ENCODE measurements around the gene TYW1B.
"Not testable (repeated sequence)": the region's sequence is repeated elsewhere in the genome, so short reads cannot be mapped to it uniquely, and the experiment has no call there.

TYW1B gene

GRCh38 chr7:72838315-72838714 lies 10.3 kb upstream of the TYW1B start:
- not testable (repeated sequence) for H3K27ac ChIP-seq (ENCODE audit: insufficient read depth, low read length, poor library complexity, severe bottlenecking); DNase-seq; H3K4me1 ChIP-seq (ENCODE audit: control insufficient read depth, insufficient read depth, low read length, poor library complexity, severe bottlenecking); H3K4me3 ChIP-seq (ENCODE audit: insufficient read depth, low read depth, low read length, poor library complexity, severe bottlenecking); H3K9me3 ChIP-seq (ENCODE audit: control insufficient read depth, low read length); H3K27me3 ChIP-seq (replicated peaks; ENCODE audit: control insufficient read depth, insufficient read depth, low read length, poor library complexity, severe bottlenecking)
- peaks cover 19% of the 10 kb centered on the region for H3K36me3 ChIP-seq (ENCODE audit: control insufficient read depth, insufficient read depth, low read length)

- DNase-seq; H3K9me3 ChIP-seq (ENCODE audit: control insufficient read depth, low read length); H3K4me1 ChIP-seq (ENCODE audit: control insufficient read depth, insufficient read depth, low read length, poor library complexity, severe bottlenecking); H3K27ac ChIP-seq (ENCODE audit: insufficient read depth, low read length, poor library complexity, severe bottlenecking); H3K27me3 ChIP-seq (replicated peaks; ENCODE audit: control insufficient read depth, insufficient read depth, low read length, poor library complexity, severe bottlenecking); H3K4me3 ChIP-seq (ENCODE audit: insufficient read depth, low read depth, low read length, poor library complexity, severe bottlenecking): not testable (repeated sequence)
- H3K36me3 ChIP-seq (ENCODE audit: control insufficient read depth, insufficient read depth, low read length): peaks cover 29% of the 10 kb centered on the region
Measured at GRCh38 chr7:72837291-72837690, 9.3 kb upstream of the TYW1B start.

- H3K9me3 ChIP-seq (ENCODE audit: control insufficient read depth, low read length); DNase-seq; H3K27me3 ChIP-seq (replicated peaks; ENCODE audit: control insufficient read depth, insufficient read depth, low read length, poor library complexity, severe bottlenecking); H3K4me1 ChIP-seq (ENCODE audit: control insufficient read depth, insufficient read depth, low read length, poor library complexity, severe bottlenecking); H3K4me3 ChIP-seq (ENCODE audit: insufficient read depth, low read depth, low read length, poor library complexity, severe bottlenecking); H3K27ac ChIP-seq (ENCODE audit: insufficient read depth, low read length, poor library complexity, severe bottlenecking): not testable (repeated sequence)
- peaks cover 20% of the 10 kb centered on the region for H3K36me3 ChIP-seq (ENCODE audit: control insufficient read depth, insufficient read depth, low read length)
Measured at GRCh38 chr7:72830567-72830966, 2.6 kb upstream of the TYW1B start.

GRCh38 chr7:72829687-72830354 lies 1.8 kb upstream of the TYW1B start:
- H3K9me3 ChIP-seq (ENCODE audit: control insufficient read depth, low read length); H3K4me1 ChIP-seq (ENCODE audit: control insufficient read depth, insufficient read depth, low read length, poor library complexity, severe bottlenecking); H3K27me3 ChIP-seq (replicated peaks; ENCODE audit: control insufficient read depth, insufficient read depth, low read length, poor library complexity, severe bottlenecking): not testable (repeated sequence)
- H3K27ac ChIP-seq (ENCODE audit: insufficient read depth, low read length, poor library complexity, severe bottlenecking): peak overlapping the region; percentile 93
- H3K4me3 ChIP-seq (ENCODE audit: insufficient read depth, low read depth, low read length, poor library complexity, severe bottlenecking): peak overlapping the region; percentile 87
- peak; percentile 26 to 44 (median 31) for DNase-seq
- H3K36me3 ChIP-seq (ENCODE audit: control insufficient read depth, insufficient read depth, low read length): peaks cover 17% of the 10 kb centered on the region

GRCh38 chr7:72829291-72829686 lies 1.3 kb upstream of the TYW1B start:
- not testable (repeated sequence) for H3K4me1 ChIP-seq (ENCODE audit: control insufficient read depth, insufficient read depth, low read length, poor library complexity, severe bottlenecking); H3K27me3 ChIP-seq (replicated peaks; ENCODE audit: control insufficient read depth, insufficient read depth, low read length, poor library complexity, severe bottlenecking); H3K9me3 ChIP-seq (ENCODE audit: control insufficient read depth, low read length)
- Histone ChIP-seq H3K4me3 (ENCODE audit: insufficient read depth, low read depth, low read length, poor library complexity, severe bottlenecking) (peak overlapping the region; percentile 87), H3K36me3 (ENCODE audit: control insufficient read depth, insufficient read depth, low read length) (peaks cover 12% of the 10 kb centered on the region), H3K27ac (ENCODE audit: insufficient read depth, low read length, poor library complexity, severe bottlenecking) (peak overlapping the region; percentile 93)
- DNase-seq: peak; percentile 94 to 95 (median 95)

GRCh38 chr7:72823765-72824732 lies 4.0 kb downstream of the TYW1B start:
- not testable (repeated sequence) for DNase-seq; H3K27ac ChIP-seq (ENCODE audit: insufficient read depth, low read length, poor library complexity, severe bottlenecking); H3K9me3 ChIP-seq (ENCODE audit: control insufficient read depth, low read length); H3K4me3 ChIP-seq (ENCODE audit: insufficient read depth, low read depth, low read length, poor library complexity, severe bottlenecking); H3K27me3 ChIP-seq (replicated peaks; ENCODE audit: control insufficient read depth, insufficient read depth, low read length, poor library complexity, severe bottlenecking); H3K4me1 ChIP-seq (ENCODE audit: control insufficient read depth, insufficient read depth, low read length, poor library complexity, severe bottlenecking); H3K36me3 ChIP-seq (ENCODE audit: control insufficient read depth, insufficient read depth, low read length)

GRCh38 chr7:72822497-72822896 lies 5.5 kb downstream of the TYW1B start:
- not testable (repeated sequence) for DNase-seq; H3K4me3 ChIP-seq (ENCODE audit: insufficient read depth, low read depth, low read length, poor library complexity, severe bottlenecking); H3K27me3 ChIP-seq (replicated peaks; ENCODE audit: control insufficient read depth, insufficient read depth, low read length, poor library complexity, severe bottlenecking); H3K27ac ChIP-seq (ENCODE audit: insufficient read depth, low read length, poor library complexity, severe bottlenecking); H3K9me3 ChIP-seq (ENCODE audit: control insufficient read depth, low read length); H3K4me1 ChIP-seq (ENCODE audit: control insufficient read depth, insufficient read depth, low read length, poor library complexity, severe bottlenecking); H3K36me3 ChIP-seq (ENCODE audit: control insufficient read depth, insufficient read depth, low read length)

- not testable (repeated sequence) for H3K27me3 ChIP-seq (replicated peaks; ENCODE audit: control insufficient read depth, insufficient read depth, low read length, poor library complexity, severe bottlenecking); H3K4me1 ChIP-seq (ENCODE audit: control insufficient read depth, insufficient read depth, low read length, poor library complexity, severe bottlenecking); H3K9me3 ChIP-seq (ENCODE audit: control insufficient read depth, low read length); H3K36me3 ChIP-seq (ENCODE audit: control insufficient read depth, insufficient read depth, low read length); H3K27ac ChIP-seq (ENCODE audit: insufficient read depth, low read length, poor library complexity, severe bottlenecking); DNase-seq; H3K4me3 ChIP-seq (ENCODE audit: insufficient read depth, low read depth, low read length, poor library complexity, severe bottlenecking)
Measured at GRCh38 chr7:72818663-72819361, 9.2 kb downstream of the TYW1B start.

GRCh38 chr7:72817661-72818060 lies 10.3 kb downstream of the TYW1B start:
- H3K4me1 ChIP-seq (ENCODE audit: control insufficient read depth, insufficient read depth, low read length, poor library complexity, severe bottlenecking); DNase-seq; H3K4me3 ChIP-seq (ENCODE audit: insufficient read depth, low read depth, low read length, poor library complexity, severe bottlenecking); H3K27ac ChIP-seq (ENCODE audit: insufficient read depth, low read length, poor library complexity, severe bottlenecking); H3K27me3 ChIP-seq (replicated peaks; ENCODE audit: control insufficient read depth, insufficient read depth, low read length, poor library complexity, severe bottlenecking); H3K9me3 ChIP-seq (ENCODE audit: control insufficient read depth, low read length); H3K36me3 ChIP-seq (ENCODE audit: control insufficient read depth, insufficient read depth, low read length): not testable (repeated sequence)
